ENCODE results near the gene KIF26B. TPM values are rescaled to one million over a fixed set of nuclear protein-coding genes. Genes with fewer than 3 reads are reported as not detected.

KIF26B gene
- polyA plus RNA-seq, 2 of the 4 experiments (the other 2 are of a cell fraction): 0.01 to 0.04 TPM

DNA sequence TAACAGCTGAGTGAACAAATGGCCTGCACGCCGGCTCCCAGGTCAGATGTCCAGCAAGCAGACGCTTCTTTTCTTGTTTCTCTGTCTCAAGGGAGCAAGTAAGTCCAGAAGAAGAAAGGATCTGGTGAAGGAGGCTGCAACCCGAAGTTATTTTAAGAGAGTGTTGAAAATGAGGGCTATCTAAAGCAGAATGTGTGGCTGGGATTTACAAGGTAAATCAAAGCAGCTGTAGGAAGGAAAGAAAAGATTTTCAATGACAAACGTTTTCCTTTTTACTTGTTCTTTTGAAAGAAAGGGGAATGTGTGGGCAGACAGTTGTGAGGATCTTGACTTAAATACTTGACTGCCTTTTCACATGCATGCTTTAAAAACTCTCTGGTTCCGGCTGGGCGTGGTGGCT is 311.5 kb downstream of the KIF26B start (continued):
- TF ChIP-seq, protein P1, sequence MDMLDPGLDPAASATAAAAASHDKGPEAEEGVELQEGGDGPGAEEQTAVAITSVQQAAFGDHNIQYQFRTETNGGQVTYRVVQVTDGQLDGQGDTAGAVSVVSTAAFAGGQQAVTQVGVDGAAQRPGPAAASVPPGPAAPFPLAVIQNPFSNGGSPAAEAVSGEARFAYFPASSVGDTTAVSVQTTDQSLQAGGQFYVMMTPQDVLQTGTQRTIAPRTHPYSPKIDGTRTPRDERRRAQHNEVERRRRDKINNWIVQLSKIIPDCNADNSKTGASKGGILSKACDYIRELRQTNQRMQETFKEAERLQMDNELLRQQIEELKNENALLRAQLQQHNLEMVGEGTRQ (IDR thresholded peaks at IDR 0.05): no peak
- TF ChIP-seq NR3C1 (IDR thresholded peaks at IDR 0.05): no peak
- no peak for TF ChIP-seq POLR2AphosphoS2 (conservative IDR thresholded peaks at IDR 0.05; ENCODE audit: low read length)
- no peak for TF ChIP-seq CHD2 (IDR thresholded peaks at IDR 0.05; ENCODE audit: low read length, partially characterized antibody)

DNA sequence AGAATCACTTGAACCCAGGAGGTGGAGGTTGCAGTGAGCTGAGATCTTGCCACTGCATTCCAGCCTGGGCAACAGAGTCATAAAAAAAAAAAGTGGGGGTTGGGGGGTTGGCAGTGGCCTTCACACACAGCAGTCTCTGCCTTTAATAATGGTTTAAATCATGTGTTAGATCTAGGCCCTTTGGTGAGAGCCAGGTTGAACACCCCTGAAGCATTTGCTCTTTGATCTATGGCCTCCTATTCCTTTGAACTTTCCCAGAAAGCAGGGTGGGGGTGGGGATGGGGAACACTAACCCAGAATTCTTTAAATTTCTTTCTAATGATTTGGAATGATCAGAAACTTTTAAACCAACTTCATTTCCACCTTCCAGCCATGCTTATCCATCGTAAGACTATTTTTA is 313.0 kb downstream of the KIF26B start:
- 50% methylated on average over 1 of the region's 1 CpG for WGBS (ENCODE audit: missing lambda C conversion rate)
- Histone ChIP-seq H3K4me3 (no peak overlapping the region), H3K4me2 (no peak overlapping the region), H3K27ac (no peak overlapping the region), H3K4me1 (no peaks in the 10 kb centered on the region), H3K9me3 (no peaks in the 10 kb centered on the region)
- DNase-seq (ENCODE audit: low read depth in 1 of 2, low spot score in 1 of 2): no peak
- ChIA-PET POLR2A (no interaction called here), CTCF (no interaction called here)
- TF ChIP-seq CHD4 (IDR thresholded peaks at IDR 0.05; ENCODE audit: borderline replicate concordance) (no peak), SREBF2 (IDR thresholded peaks at IDR 0.05) (no peak), NFE2L2 (conservative IDR thresholded peaks at IDR 0.05; ENCODE audit: low read length) (no peak), HOXB13 (CRISPR knock-in tag; IDR thresholded peaks at IDR 0.05; ENCODE audit: low read depth) (no peak), POLR2AphosphoS2 (conservative IDR thresholded peaks at IDR 0.05; ENCODE audit: low read length) (no peak)
- TF ChIP-seq, protein P1 (IDR thresholded peaks at IDR 0.05): no peak
- TF ChIP-seq, protein P2, sequence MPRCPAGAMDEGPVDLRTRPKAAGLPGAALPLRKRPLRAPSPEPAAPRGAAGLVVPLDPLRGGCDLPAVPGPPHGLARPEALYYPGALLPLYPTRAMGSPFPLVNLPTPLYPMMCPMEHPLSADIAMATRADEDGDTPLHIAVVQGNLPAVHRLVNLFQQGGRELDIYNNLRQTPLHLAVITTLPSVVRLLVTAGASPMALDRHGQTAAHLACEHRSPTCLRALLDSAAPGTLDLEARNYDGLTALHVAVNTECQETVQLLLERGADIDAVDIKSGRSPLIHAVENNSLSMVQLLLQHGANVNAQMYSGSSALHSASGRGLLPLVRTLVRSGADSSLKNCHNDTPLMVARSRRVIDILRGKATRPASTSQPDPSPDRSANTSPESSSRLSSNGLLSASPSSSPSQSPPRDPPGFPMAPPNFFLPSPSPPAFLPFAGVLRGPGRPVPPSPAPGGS (IDR thresholded peaks at IDR 0.05): no peak
- TF ChIP-seq, protein P3, sequence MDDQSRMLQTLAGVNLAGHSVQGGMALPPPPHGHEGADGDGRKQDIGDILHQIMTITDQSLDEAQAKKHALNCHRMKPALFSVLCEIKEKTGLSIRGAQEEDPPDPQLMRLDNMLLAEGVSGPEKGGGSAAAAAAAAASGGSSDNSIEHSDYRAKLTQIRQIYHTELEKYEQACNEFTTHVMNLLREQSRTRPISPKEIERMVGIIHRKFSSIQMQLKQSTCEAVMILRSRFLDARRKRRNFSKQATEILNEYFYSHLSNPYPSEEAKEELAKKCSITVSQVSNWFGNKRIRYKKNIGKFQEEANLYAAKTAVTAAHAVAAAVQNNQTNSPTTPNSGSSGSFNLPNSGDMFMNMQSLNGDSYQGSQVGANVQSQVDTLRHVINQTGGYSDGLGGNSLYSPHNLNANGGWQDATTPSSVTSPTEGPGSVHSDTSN (IDR thresholded peaks at IDR 0.05): no peak
- no peak for FAIRE-seq
- ATAC-seq: no peak

GRCh38 chr1:245469006-245469405 is 314.2 kb downstream of the KIF26B start:
- FAIRE-seq (no peak), DNase-seq (ENCODE audit: low read depth in 1 of 2, low spot score in 1 of 2) (no peak), ATAC-seq (no peak)
- POLR2A ChIA-PET: no interaction called here
- no peak for TF ChIP-seq MAFK (IDR thresholded peaks at IDR 0.05; ENCODE audit: partially characterized antibody)
- no peak for TF ChIP-seq FOXS1 (CRISPR knock-in tag; IDR thresholded peaks at IDR 0.05)
- TF ChIP-seq, protein P1 (IDR thresholded peaks at IDR 0.05): no peak
- TF ChIP-seq POLR2AphosphoS2 (conservative IDR thresholded peaks at IDR 0.05; ENCODE audit: low read length): no peak
- TF ChIP-seq KDM1A (IDR thresholded peaks at IDR 0.05; ENCODE audit: low read depth): no peak
- TF ChIP-seq, protein P4, sequence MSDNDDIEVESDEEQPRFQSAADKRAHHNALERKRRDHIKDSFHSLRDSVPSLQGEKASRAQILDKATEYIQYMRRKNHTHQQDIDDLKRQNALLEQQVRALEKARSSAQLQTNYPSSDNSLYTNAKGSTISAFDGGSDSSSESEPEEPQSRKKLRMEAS (IDR thresholded peaks at IDR 0.05): no peak
- TF ChIP-seq JUNB (IDR thresholded peaks at IDR 0.05): no peak
- TF ChIP-seq RAD21 (conservative IDR thresholded peaks at IDR 0.05 in 1 of 2, IDR thresholded peaks at IDR 0.05 in 1 of 2): no peak
- TF ChIP-seq BHLHE40 (IDR thresholded peaks at IDR 0.05; ENCODE audit: low read depth, low read length): no peak
- no peak for TF ChIP-seq EP300 (IDR thresholded peaks at IDR 0.05)
- TF ChIP-seq KDM5A (IDR thresholded peaks at IDR 0.05): no peak
- TF ChIP-seq ZSCAN20 (CRISPR knock-in tag; IDR thresholded peaks at IDR 0.05): no peak
- TF ChIP-seq ZC3H11A (IDR thresholded peaks at IDR 0.05): no peak
- no peak for TF ChIP-seq RFX5 (IDR thresholded peaks at IDR 0.05)
- no peak for TF ChIP-seq SMC3 (IDR thresholded peaks at IDR 0.05)
- TF ChIP-seq, protein P3 (IDR thresholded peaks at IDR 0.05): no peak
- no peak for TF ChIP-seq RCOR1 (IDR thresholded peaks at IDR 0.05; ENCODE audit: low read depth, low read length)
- no peak for TF ChIP-seq MYC (IDR thresholded peaks at IDR 0.05; ENCODE audit: borderline replicate concordance, low read length)
- TF ChIP-seq RNF2 (IDR thresholded peaks at IDR 0.05; ENCODE audit: borderline replicate concordance, low read depth): no peak
- CTCF ChIA-PET: interaction anchor here (1.4 kb wide), 1 partner anchor 20 kb away, joined by 3 read pairs; no protein-coding TSS in a partner anchor
- Histone ChIP-seq H3K4me2 (no peak overlapping the region), H3K4me1 (no peaks in the 10 kb centered on the region), H3K4me3 (no peak overlapping the region), H3K9me3 (no peaks in the 10 kb centered on the region), H3K27ac (no peak overlapping the region)
- WGBS (ENCODE audit: missing lambda C conversion rate): 31% methylated on average over 6 of the region's 6 CpGs

Data from A549 (cell line).